Stomach (tissue), 4 donors: Measurements from ENCODE around the gene FOLR2.

Source experiments
- CTCF ChIP-seq, 7 experiments: fragments of 450-650 bp in 4 of 7; fragments of 200-600 bp in 3 of 7; sonication (generic) in 3 of 7; IDR thresholded peaks; one replicate each; pipeline ENCODE4 v1.5.1; 2016 to 2019; ENCODE audit warnings: antibody characterized with exemption in 7 of 7, control low read depth in 2 of 7, mild to moderate bottlenecking in 1 of 7
- POLR2A ChIP-seq, 4 donors: fragments of 450-650 bp; IDR thresholded peaks; one replicate each; pipeline ENCODE4 v1.6.1; 2016; ENCODE audit warnings: antibody characterized with exemption in 4 of 4, control low read depth in 2 of 4, mild to moderate bottlenecking in 1 of 4, moderate library complexity in 1 of 4
- POLR2AphosphoS5 ChIP-seq, 3 donors: sonication (generic); formaldehyde crosslinking; IDR thresholded peaks; one replicate each; pipeline ENCODE4 v1.6.1; 2016; ENCODE audit warnings: antibody characterized with exemption in 3 of 3

GRCh38 chr11:72267956-72268617, 51.5 kb downstream of the FOLR2 start:
- TF ChIP-seq CTCF (IDR thresholded peaks at IDR 0.05): no peak
- TF ChIP-seq POLR2A (IDR thresholded peaks at IDR 0.05): no peak
- TF ChIP-seq POLR2AphosphoS5 (IDR thresholded peaks at IDR 0.05): no peak
